NCI-H2196 (cell line): ENCODE results near the gene CDC6.

Source experiments
- DNase-seq: peaks from one replicate; lab custom pipeline; 2025; ENCODE audit not compliant: unreplicated experiment; lab: John Stamatoyannopoulos, UW

The CDC6 gene

GRCh38 chr17:40338941-40339649 lies 51.4 kb downstream of the CDC6 start:
- no peak for DNase-seq

- no peak for DNase-seq
Observed at GRCh38 chr17:40340327-40340726, 52.6 kb downstream of the CDC6 start.

- peak; percentile 70 for DNase-seq
Observed at GRCh38 chr17:40340880-40341807, 53.5 kb downstream of the CDC6 start.

- peak; percentile 11 for DNase-seq
Observed at GRCh38 chr17:40341808-40342503, 54.3 kb downstream of the CDC6 start.

GRCh38 chr17:40342504-40343218 lies 55.0 kb downstream of the CDC6 start:
- no peak for DNase-seq

- no peak for DNase-seq
Observed at GRCh38 chr17:40343219-40344119, 55.8 kb downstream of the CDC6 start.

GRCh38 chr17:40344421-40345160 lies 56.9 kb downstream of the CDC6 start:
- DNase-seq = no peak

- DNase-seq = peak; percentile 6
Observed at GRCh38 chr17:40345161-40345993, 57.7 kb downstream of the CDC6 start.

GRCh38 chr17:40345994-40346764 lies 58.5 kb downstream of the CDC6 start:
- DNase-seq = no peak

- no peak for DNase-seq
Observed at GRCh38 chr17:40346765-40347158, 59.1 kb downstream of the CDC6 start.

- no peak for DNase-seq
Observed at GRCh38 chr17:40347319-40348135, 59.8 kb downstream of the CDC6 start.

GRCh38 chr17:40348136-40348504 lies 60.4 kb downstream of the CDC6 start:
- no peak for DNase-seq

- peak; percentile 58 for DNase-seq
Observed at GRCh38 chr17:40348562-40349476, 61.1 kb downstream of the CDC6 start.

- DNase-seq = no peak
Observed at GRCh38 chr17:40349477-40349894, 61.8 kb downstream of the CDC6 start.

- no peak for DNase-seq
Observed at GRCh38 chr17:40349895-40350688, 62.4 kb downstream of the CDC6 start.
